WTC11 (cell line): ENCODE data around the gene REN. TPM values are rescaled to one million over a fixed set of nuclear protein-coding genes. Genes with fewer than 3 reads are reported as not detected.

ENCODE experiments used
- ATAC-seq: fragments of 200-7000 bp; cut with Tn5 transposase; 2 replicates; pipeline ENCODE4 v1.10.0; 2021; ENCODE audit warnings: mild to moderate bottlenecking, moderate library complexity
- CTCF ChIA-PET: fragments of 300-600 bp; sonication (Branson Sonifier 250); formaldehyde crosslinking; loops from one replicate; lab custom pipeline; 2021; ENCODE audit warnings: antibody characterized with exemption; lab: Charles Lee
- POLR2A ChIA-PET: fragments of 350-600 bp; sonication (Branson Sonifier 250); formaldehyde crosslinking; loops from one replicate; lab custom pipeline; 2021; ENCODE audit warnings: antibody characterized with exemption; lab: Charles Lee
- DNase-seq: peaks from one replicate; pipeline ENCODE4 v3.0.0; 2021; ENCODE audit warnings: low spot score
- H3K27ac Mint-ChIP-seq: 2 replicates; pipeline ENCODE4 v1.8.0; 2021; ENCODE audit warnings: mixed read lengths
- H3K27me3 Mint-ChIP-seq: 2 replicates; pipeline ENCODE4 v1.8.0; 2021; ENCODE audit warnings: low read depth, mild to moderate bottlenecking, moderate library complexity, mixed read lengths
- H3K36me3 Mint-ChIP-seq: 2 replicates; pipeline ENCODE4 v1.8.0; 2021; ENCODE audit warnings: mixed read lengths
- H3K4me1 Mint-ChIP-seq: 2 replicates; pipeline ENCODE4 v1.8.0; 2022; ENCODE audit warnings: mixed read lengths
- H3K4me3 Mint-ChIP-seq: 2 replicates; pipeline ENCODE4 v1.8.0; 2021; ENCODE audit warnings: mild to moderate bottlenecking, moderate library complexity, mixed read lengths
- H3K9me3 Mint-ChIP-seq: 2 replicates; pipeline ENCODE4 v1.8.0; 2021; ENCODE audit warnings: mixed read lengths
- ATF3 ChIP-seq: sonication (generic); formaldehyde crosslinking; conservative IDR thresholded peaks from 2 replicates; pipeline ENCODE4 v1.8.1; 2022; ENCODE audit warnings: mild to moderate bottlenecking, missing genetic modification reagents
- CDX4 ChIP-seq: fragments of 250-450 bp; sonication (Bioruptor Pico); IDR thresholded peaks from 2 replicates; pipeline ENCODE4 v1.9.0; 2021; ENCODE audit warnings: moderate library complexity, mild to moderate bottlenecking, inconsistent platforms, borderline replicate concordance
- CTCF ChIP-seq: fragments of 200-600 bp; IDR thresholded peaks from 2 replicates; pipeline ENCODE4 v1.8.0; 2022; ENCODE audit warnings: antibody characterized with exemption
- ELF4 ChIP-seq: sonication (generic); formaldehyde crosslinking; IDR thresholded peaks from 2 replicates; pipeline ENCODE4 v1.8.1; 2022; ENCODE audit warnings: low read depth, mild to moderate bottlenecking, moderate library complexity, missing genetic modification reagents
- ERG ChIP-seq: fragments of 250-450 bp; sonication (Bioruptor Pico); IDR thresholded peaks from 2 replicates; pipeline ENCODE4 v1.8.0; 2021; ENCODE audit warnings: mild to moderate bottlenecking
- FOXP1 ChIP-seq: sonication (generic); formaldehyde crosslinking; IDR thresholded peaks from 2 replicates; pipeline ENCODE4 v1.8.0; 2022; ENCODE audit warnings: missing genetic modification reagents, mild to moderate bottlenecking, moderate library complexity, borderline replicate concordance
- FOXP4 ChIP-seq: sonication (generic); formaldehyde crosslinking; IDR thresholded peaks from 2 replicates; pipeline ENCODE4 v1.8.0; 2022; ENCODE audit warnings: mild to moderate bottlenecking, missing genetic modification reagents
- GTF2I ChIP-seq: fragments of 250-450 bp; sonication (Bioruptor Pico); conservative IDR thresholded peaks from 2 replicates; pipeline ENCODE4 v1.4.0; 2021; ENCODE audit warnings: mild to moderate bottlenecking
- MYBL2 ChIP-seq: sonication (generic); formaldehyde crosslinking; IDR thresholded peaks from 2 replicates; pipeline ENCODE4 v1.8.1; 2023; ENCODE audit warnings: mild to moderate bottlenecking, moderate library complexity, missing genetic modification reagents
- NFE2L1 ChIP-seq: sonication (generic); formaldehyde crosslinking; IDR thresholded peaks from 2 replicates; pipeline ENCODE4 v1.8.1; 2023; ENCODE audit warnings: missing genetic modification reagents
- PRDM15 ChIP-seq: sonication (generic); formaldehyde crosslinking; IDR thresholded peaks from 2 replicates; pipeline ENCODE4 v1.8.0; 2022; ENCODE audit warnings: missing genetic modification reagents
- PREB ChIP-seq: sonication (generic); formaldehyde crosslinking; IDR thresholded peaks from 2 replicates; pipeline ENCODE4 v1.8.1; 2022; ENCODE audit warnings: mild to moderate bottlenecking, missing genetic modification reagents, moderate library complexity, borderline replicate concordance
- TEAD1 ChIP-seq: sonication (generic); formaldehyde crosslinking; IDR thresholded peaks from 2 replicates; pipeline ENCODE4 v1.8.0; 2022; ENCODE audit warnings: mild to moderate bottlenecking, missing genetic modification reagents
- USF1 ChIP-seq: sonication (generic); formaldehyde crosslinking; IDR thresholded peaks from 2 replicates; pipeline ENCODE4 v1.8.0; 2022; ENCODE audit warnings: mild to moderate bottlenecking, missing genetic modification reagents
- ZNF423 ChIP-seq: fragments of 250-450 bp; sonication (Bioruptor Pico); IDR thresholded peaks from 2 replicates; pipeline ENCODE4 v2.1.2; 2022; ENCODE audit warnings: mild to moderate bottlenecking, moderate library complexity
- ZSCAN18 ChIP-seq: fragments of 250-450 bp; sonication (Bioruptor Pico); IDR thresholded peaks from 2 replicates; pipeline ENCODE4 v2.1.2; 2022; ENCODE audit warnings: mild to moderate bottlenecking, moderate library complexity
- total RNA-seq: library from RNA; stranded (reverse); gene quantifications from 3 replicates; pipeline ENCODE4 v1.2.3, GENCODE V29; 2021

REN gene
- total RNA-seq, 1 experiment from 2014 or later: not detected

GRCh38 chr1:204198348-204199340 lies 32.5 kb upstream of the REN start (continued):
- TF ChIP-seq CTCF (no peak), USF1 (no peak), CDX4 (no peak), ELF4 (CRISPR knock-in tag) (no peak)

- peaks cover 20% of the 10 kb centered on the region for H3K27me3 Mint-ChIP-seq
- DNase-seq: no peak
- CTCF ChIA-PET: interaction anchor here (1.0 to 4.4 kb wide), 4 partner anchors 10 to 202 kb away, joined by 3 to 59 read pairs (median 34); partner anchors contain the start of gene GOLT1A
- no peak for TF ChIP-seq TEAD1 (CRISPR knock-in tag)
- no peak for TF ChIP-seq USF1
- TF ChIP-seq GTF2I: no peak
- TF ChIP-seq FOXP1 (CRISPR knock-in tag): no peak
- TF ChIP-seq ZNF423 (CRISPR knock-in tag): no peak
- TF ChIP-seq PRDM15 (CRISPR knock-in tag): no peak
- no peak for TF ChIP-seq NFE2L1 (CRISPR knock-in tag)
- no peak for TF ChIP-seq ZSCAN18 (CRISPR knock-in tag)
- no peak for TF ChIP-seq ERG
- no peak for TF ChIP-seq ATF3
- no peak for TF ChIP-seq PREB (CRISPR knock-in tag)
- no peak for TF ChIP-seq MYBL2 (CRISPR knock-in tag)
- no peak for TF ChIP-seq CDX4
- no peak for TF ChIP-seq FOXP4 (CRISPR knock-in tag)
Measured at GRCh38 chr1:204197068-204197467, 30.9 kb upstream of the REN start.

More at GRCh38 chr1:204197068-204197467, 30.9 kb upstream of the REN start:
- peaks cover 6% of the 10 kb centered on the region; the same call in 1 of the 2 replicates for H3K9me3 Mint-ChIP-seq
- POLR2A ChIA-PET: no interaction called here
- H3K36me3 Mint-ChIP-seq: no peaks in the 10 kb centered on the region
- peaks cover 12% of the 10 kb centered on the region for H3K4me1 Mint-ChIP-seq
- H3K27ac Mint-ChIP-seq: no peak overlapping the region
- ATAC-seq: no peak
- H3K4me3 Mint-ChIP-seq: no peak overlapping the region
